GM23248 (cell line): ENCODE results near the gene ATXN7.

Experiments used
- EZH2 ChIP-seq: fragments of 200-600 bp; sonication (generic); IDR thresholded peaks from 2 replicates; pipeline ENCODE4 v1.6.1; 2018; ENCODE audit warnings: antibody characterized with exemption, mild to moderate bottlenecking; ENCODE audit not compliant: insufficient read depth, poor library complexity, severe bottlenecking
- EZH2phosphoT487 ChIP-seq: fragments of 200-600 bp; sonication (generic); IDR thresholded peaks from 2 replicates; pipeline ENCODE4 v1.6.1; 2018; ENCODE audit warnings: antibody characterized with exemption, moderate library complexity, mild to moderate bottlenecking, low read depth; ENCODE audit not compliant: insufficient read depth

- TF ChIP-seq EZH2 (no peak), EZH2phosphoT487 (no peak)
These were observed 47.2 kb downstream of the ATXN7 start for GRCh38 chr3:63910891-63911290.
